Spleen (tissue), 7 donors: ENCODE measurements around the gene TLNRD1.

ENCODE experiments used
- POLR2A ChIP-seq, 3 donors: fragments of 450-650 bp; IDR thresholded peaks; one replicate each; pipeline ENCODE4 v1.5.1; 2017; ENCODE audit warnings: antibody characterized with exemption in 3 of 3, mild to moderate bottlenecking in 1 of 3
- TF ChIP-seq, protein P1 (sequence below), 11 experiments: fragments of 200-600 bp in 7 of 11; fragments of 450-650 bp in 4 of 11; sonication (generic) in 4 of 11; IDR thresholded peaks in 8 of 11; conservative IDR thresholded peaks in 3 of 11; 1 replicate in 7 of 11; 2 replicates in 4 of 11; pipeline versions ENCODE4 v1.4.0 to v1.8.0; 2016 to 2021; ENCODE audit warnings: antibody characterized with exemption in 11 of 11, inconsistent platforms in 4 of 11, mild to moderate bottlenecking in 1 of 11
- donor health status: DM: no; HTN: no; CAD: no; lungs with moderate emphysema.
- donor health status: DM: no; HTN: no; CAD: no.
- donor health status: DM: no; HTN: no; CAD: no.

DNA sequence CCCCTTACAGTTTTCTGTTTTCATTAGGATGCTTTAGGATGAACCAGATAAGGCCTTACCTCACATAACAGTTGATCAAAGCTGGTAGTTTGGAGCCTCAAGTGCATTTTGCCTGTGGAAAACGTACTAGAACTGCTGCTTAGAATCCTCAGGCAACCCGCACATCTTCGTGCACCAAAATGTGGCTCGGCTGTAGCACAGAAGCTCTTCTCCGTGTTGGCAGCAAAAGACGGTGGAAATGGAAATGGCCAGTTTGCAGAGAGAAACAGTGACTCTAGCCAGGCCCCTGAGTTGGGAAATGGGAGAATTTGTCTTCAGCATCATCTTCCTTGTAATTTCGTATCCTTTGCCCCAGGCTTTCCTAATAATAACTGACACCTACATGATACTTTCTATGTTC lies 20.6 kb downstream of the TLNRD1 start:
- TF ChIP-seq, protein P1, sequence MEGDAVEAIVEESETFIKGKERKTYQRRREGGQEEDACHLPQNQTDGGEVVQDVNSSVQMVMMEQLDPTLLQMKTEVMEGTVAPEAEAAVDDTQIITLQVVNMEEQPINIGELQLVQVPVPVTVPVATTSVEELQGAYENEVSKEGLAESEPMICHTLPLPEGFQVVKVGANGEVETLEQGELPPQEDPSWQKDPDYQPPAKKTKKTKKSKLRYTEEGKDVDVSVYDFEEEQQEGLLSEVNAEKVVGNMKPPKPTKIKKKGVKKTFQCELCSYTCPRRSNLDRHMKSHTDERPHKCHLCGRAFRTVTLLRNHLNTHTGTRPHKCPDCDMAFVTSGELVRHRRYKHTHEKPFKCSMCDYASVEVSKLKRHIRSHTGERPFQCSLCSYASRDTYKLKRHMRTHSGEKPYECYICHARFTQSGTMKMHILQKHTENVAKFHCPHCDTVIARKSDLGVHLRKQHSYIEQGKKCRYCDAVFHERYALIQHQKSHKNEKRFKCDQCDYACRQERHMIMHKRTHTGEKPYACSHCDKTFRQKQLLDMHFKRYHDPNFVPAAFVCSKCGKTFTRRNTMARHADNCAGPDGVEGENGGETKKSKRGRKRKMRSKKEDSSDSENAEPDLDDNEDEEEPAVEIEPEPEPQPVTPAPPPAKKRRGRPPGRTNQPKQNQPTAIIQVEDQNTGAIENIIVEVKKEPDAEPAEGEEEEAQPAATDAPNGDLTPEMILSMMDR (IDR thresholded peaks at IDR 0.05 in 8 of 11, conservative IDR thresholded peaks at IDR 0.05 in 3 of 11): no peak
- TF ChIP-seq POLR2A (IDR thresholded peaks at IDR 0.05): no peak
